Measurements from ENCODE around the gene EEF1G.
A peak's percentile ranks its signal among the peaks of the same experiment; 100 is the strongest.
"Not testable (repeated sequence)": the region's sequence is repeated elsewhere in the genome, so short reads cannot be mapped to it uniquely, and the experiment has no call there.

Gene EEF1G

GRCh38 chr11:62573592-62574362 lies at the start of gene EEF1G:
TSS of gene EEF1G (minus strand) at chr11:62573891. CDS start at chr11:62573842, 49 bp downstream.
- DNase-seq (ENCODE audit: low read depth in 2 of 2) = peak; percentile 92 to 98

GRCh38 chr11:62622476-62623089 lies 48.9 kb upstream of the EEF1G start:
- DNase-seq (ENCODE audit: low read depth in 2 of 2) = no peak

GRCh38 chr11:62621567-62622470 lies 48.1 kb upstream of the EEF1G start, which contains the start of gene B3GAT3:
TSS of gene B3GAT3 (minus strand) at chr11:62621986. CDS start at chr11:62621947, 39 bp downstream.
- DNase-seq (ENCODE audit: low read depth in 2 of 2) = peak; percentile 94 to 95

- DNase-seq (ENCODE audit: low read depth in 2 of 2) = no peak
Measured at GRCh38 chr11:62621027-62621566, 47.4 kb upstream of the EEF1G start.

- not testable (repeated sequence) for DNase-seq (ENCODE audit: low read depth in 2 of 2)
Measured at GRCh38 chr11:62616957-62617356, 43.3 kb upstream of the EEF1G start.

GRCh38 chr11:62615521-62615920 lies 41.8 kb upstream of the EEF1G start:
- no peak for DNase-seq (ENCODE audit: low read depth in 2 of 2)

GRCh38 chr11:62614275-62614674 lies 40.6 kb upstream of the EEF1G start:
- no peak for DNase-seq (ENCODE audit: low read depth in 2 of 2)

GRCh38 chr11:62613291-62613778 lies 39.6 kb upstream of the EEF1G start:
- no peak for DNase-seq (ENCODE audit: low read depth in 2 of 2)

- peak; percentile 80 to 84 for DNase-seq (ENCODE audit: low read depth in 2 of 2)
Measured at GRCh38 chr11:62612366-62613290, 38.9 kb upstream of the EEF1G start, which contains the start of the genes EML3 and ROM1. TSS of gene EML3 (minus strand) at chr11:62612775. CDS start at chr11:62612457, 318 bp downstream. TSS of gene ROM1 (plus strand) at chr11:62613257. CDS start at chr11:62613282, 25 bp downstream.

GRCh38 chr11:62611705-62612365 lies 38.1 kb upstream of the EEF1G start:
- no peak for DNase-seq (ENCODE audit: low read depth in 2 of 2)

- no peak for DNase-seq (ENCODE audit: low read depth in 2 of 2)
Measured at GRCh38 chr11:62610814-62611704, 37.4 kb upstream of the EEF1G start.

GRCh38 chr11:62610403-62610802 lies 36.7 kb upstream of the EEF1G start:
- DNase-seq (ENCODE audit: low read depth in 2 of 2) = no peak

- DNase-seq (ENCODE audit: low read depth in 2 of 2) = no peak
Measured at GRCh38 chr11:62608776-62609175, 35.1 kb upstream of the EEF1G start.

- DNase-seq (ENCODE audit: low read depth in 2 of 2) = no peak
Measured at GRCh38 chr11:62607714-62608113, 34.0 kb upstream of the EEF1G start.

GRCh38 chr11:62605902-62606301 lies 32.2 kb upstream of the EEF1G start:
- no peak for DNase-seq (ENCODE audit: low read depth in 2 of 2)

GRCh38 chr11:62605467-62605866 lies 31.8 kb upstream of the EEF1G start:
- DNase-seq (ENCODE audit: low read depth in 2 of 2) = no peak

GRCh38 chr11:62604460-62605120 lies 30.9 kb upstream of the EEF1G start:
- no peak for DNase-seq (ENCODE audit: low read depth in 2 of 2)

- DNase-seq (ENCODE audit: low read depth in 2 of 2) = no peak
Measured at GRCh38 chr11:62603776-62604299, 30.1 kb upstream of the EEF1G start.
